GM19239 (cell line): ENCODE measurements around the gene TMEM63B.
A peak's percentile ranks its signal among the peaks of the same experiment; 100 is the strongest.
"Not testable (repeated sequence)": the region's sequence is repeated elsewhere in the genome, so short reads cannot be mapped to it uniquely, and the experiment has no call there.

Source experiments
- DNase-seq: peaks from one replicate; pipeline ENCODE4 v3.0.0; 2011; ENCODE audit warnings: low spot score; ENCODE audit not compliant: insufficient read length
- FAIRE-seq: peaks from 2 replicates; lab custom pipeline; 2011; peaks lifted over from hg19 to GRCh38; lab: Jason Lieb, UNC

Gene TMEM63B

DNA sequence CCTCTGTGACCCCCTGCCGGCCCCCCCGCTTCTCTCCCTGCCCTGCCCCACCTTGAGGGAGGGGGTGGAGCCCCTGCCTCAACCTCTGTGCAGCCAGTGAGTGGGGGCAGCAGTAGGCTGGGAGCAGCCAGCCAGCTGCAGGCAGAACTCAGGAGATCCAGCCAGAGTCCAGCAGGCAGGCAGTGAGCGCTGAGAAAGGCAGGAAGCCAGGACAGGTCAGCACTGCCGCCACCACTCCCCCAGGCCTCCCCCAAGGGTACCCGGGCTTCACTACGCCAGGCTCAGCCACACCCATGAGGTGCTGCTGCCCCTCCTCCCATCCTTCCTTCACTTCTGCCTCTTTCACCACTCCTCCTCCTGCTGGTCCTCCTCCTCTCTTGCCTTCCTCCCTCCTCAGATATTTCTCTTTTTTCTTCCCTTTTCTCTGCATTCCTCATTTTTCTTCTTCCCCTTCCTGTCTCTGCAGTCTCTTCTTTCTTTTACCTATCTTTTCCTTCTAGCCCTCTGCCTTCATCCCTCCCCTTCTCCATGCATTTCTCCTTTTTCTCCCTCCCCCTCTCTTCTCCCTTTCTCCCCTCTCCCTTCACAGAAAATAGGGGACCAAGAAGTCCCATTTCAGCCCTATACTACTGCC lies 11.5 kb downstream of the TMEM63B start:
- no peak for FAIRE-seq
- DNase-seq: no peak

DNA sequence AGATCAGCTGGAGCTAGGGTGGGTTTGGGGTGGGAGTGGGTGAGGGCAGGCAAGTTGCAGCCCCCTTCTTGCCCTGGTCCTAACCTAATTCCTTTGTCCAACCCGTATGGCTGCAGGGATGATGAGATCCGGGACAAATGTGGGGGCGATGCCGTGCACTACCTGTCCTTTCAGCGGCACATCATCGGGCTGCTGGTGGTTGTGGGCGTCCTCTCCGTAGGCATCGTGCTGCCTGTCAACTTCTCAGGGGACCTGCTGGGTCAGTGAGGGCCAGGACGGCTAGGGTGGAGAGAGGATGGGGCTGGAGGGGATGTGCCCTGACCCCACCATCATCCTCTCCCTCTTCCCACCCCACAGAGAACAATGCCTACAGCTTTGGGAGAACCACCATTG lies 12.0 kb downstream of the TMEM63B start:
- FAIRE-seq: no peak
- no peak for DNase-seq

DNA sequence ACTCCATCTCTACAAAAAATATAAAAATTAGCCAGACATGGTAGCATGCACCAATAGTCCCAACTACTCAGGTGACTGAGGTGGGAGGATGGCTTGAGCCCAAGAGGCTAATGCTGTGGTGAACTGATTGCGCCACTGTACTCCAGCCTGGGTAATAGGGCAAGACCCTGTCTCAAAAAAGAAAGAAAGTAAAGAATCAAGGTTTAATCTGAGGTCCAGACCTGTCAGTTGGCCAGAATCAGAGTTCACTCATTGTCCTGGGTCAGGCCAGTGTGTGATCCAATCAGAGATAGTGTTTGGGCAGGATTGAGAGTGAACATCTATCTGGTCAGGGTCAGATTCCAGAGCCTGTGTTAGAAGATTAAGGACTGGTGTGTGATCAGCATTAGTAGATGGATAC lies 15.5 kb downstream of the TMEM63B start:
- no peak for DNase-seq
- no peak for FAIRE-seq

DNA sequence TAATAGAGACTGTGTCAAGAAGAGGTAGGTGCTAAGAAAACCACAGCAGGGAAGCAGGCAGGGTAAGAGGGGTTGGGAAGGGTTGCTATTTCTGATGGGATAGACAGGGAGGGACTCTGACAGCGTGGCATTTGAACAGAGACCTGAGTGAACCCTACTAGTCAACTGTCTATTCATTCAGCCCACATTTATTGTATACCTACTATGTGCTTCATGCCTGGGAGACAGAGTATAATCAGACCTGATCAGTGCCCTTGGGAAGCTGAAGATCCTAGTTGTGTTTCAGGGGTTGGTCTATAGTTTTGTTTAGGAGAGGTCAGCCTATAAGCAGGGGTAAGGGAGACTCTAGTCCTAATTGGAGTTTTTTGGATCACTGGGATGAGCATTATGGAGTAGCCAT lies 16.4 kb downstream of the TMEM63B start:
- FAIRE-seq (no peak), DNase-seq (no peak)

DNA sequence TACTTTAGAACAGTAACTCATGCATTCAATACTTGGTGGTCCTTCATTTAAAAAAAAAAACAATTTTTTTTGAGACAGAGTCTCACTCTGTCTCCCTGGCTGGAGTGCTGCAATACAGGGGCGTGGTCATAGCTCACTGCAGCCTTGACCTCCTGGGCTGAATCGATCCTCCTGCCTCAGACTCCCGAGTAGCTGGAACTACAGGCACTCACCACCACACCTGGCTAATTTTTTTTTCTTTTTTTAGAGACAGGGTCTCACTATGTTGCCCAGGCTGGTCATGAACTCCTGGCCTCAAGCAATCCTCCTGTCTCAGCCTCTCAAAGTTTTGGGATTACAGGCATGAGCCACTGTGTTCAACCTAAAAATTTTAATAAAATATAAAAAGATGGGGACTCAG lies 17.2 kb downstream of the TMEM63B start:
- FAIRE-seq, DNase-seq: not testable (repeated sequence)

DNA sequence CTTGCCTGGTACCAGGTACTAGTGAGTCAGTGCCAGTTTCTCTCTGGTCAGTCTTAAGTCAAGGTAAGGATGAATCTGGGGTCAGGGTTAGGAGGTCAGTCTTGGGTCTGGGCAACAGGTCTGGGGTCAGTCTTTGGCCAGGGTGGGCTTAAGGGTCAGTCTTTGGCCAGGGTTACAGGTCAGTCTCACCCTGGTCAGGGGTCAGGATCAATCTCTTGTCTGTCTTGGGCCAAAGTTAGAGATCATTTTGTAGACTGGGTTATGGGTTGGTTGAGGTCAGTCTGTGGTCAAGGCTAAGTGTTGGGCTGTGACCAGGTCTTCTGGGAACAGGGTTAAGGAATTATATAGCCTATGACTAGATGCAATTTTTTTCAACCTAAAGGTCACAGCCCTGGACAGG lies 18.5 kb downstream of the TMEM63B start:
- no peak for FAIRE-seq
- DNase-seq: no peak

DNA sequence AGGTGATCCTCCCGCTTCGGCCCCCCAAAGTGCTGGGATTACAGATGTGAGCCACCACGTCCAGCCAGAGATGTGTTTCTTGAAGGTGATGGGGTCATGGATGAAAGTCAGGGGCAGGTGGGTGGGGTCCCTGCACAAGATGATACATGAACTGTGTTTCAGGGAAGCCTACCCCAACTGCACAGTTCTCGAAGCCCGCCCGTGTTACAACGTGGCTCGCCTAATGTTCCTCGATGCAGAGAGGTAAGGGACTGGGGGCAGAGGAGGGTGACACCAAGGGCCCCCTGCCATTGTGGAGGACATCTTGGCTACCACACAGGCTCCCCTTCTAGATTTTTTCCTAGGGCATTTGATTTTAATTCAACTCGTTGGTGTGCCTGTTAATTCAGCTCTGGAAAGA lies 19.3 kb downstream of the TMEM63B start:
- no peak for FAIRE-seq
- DNase-seq: no peak

DNA sequence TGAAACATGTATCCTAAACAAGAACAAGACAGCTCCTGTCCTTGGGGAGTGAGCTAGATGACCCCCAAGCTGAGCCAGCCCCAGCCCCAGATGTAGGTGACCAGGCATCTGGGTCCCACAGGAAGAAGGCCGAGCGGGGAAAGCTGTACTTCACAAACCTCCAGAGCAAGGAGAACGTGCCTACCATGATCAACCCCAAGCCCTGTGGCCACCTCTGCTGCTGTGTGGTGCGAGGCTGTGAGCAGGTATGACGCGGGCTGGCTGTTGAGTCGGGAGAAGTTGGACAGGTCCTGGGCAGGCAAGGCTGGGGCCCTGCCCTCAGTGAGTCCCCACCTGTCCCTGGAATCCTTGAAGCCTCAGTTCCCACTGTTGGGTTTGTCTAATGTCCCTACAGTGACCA lies 19.9 kb downstream of the TMEM63B start:
- DNase-seq (no peak), FAIRE-seq (no peak)

DNA sequence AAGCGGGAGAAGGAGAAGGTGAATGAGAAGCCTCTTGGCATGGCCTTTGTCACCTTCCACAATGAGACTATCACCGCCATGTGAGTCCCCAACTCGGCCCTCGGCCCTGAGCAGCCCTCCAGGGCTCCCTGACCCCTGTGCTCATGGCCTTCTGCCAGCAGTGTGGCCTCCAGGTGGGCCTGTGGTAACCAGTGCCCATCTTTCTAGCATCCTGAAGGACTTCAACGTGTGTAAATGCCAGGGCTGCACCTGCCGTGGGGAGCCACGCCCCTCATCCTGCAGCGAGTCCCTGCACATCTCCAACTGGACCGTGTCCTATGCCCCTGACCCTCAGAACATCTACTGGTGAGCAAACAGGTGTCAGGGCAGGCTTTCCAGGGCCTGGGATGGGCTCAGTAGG lies 21.0 kb downstream of the TMEM63B start:
- FAIRE-seq: no peak
- no peak for DNase-seq

DNA sequence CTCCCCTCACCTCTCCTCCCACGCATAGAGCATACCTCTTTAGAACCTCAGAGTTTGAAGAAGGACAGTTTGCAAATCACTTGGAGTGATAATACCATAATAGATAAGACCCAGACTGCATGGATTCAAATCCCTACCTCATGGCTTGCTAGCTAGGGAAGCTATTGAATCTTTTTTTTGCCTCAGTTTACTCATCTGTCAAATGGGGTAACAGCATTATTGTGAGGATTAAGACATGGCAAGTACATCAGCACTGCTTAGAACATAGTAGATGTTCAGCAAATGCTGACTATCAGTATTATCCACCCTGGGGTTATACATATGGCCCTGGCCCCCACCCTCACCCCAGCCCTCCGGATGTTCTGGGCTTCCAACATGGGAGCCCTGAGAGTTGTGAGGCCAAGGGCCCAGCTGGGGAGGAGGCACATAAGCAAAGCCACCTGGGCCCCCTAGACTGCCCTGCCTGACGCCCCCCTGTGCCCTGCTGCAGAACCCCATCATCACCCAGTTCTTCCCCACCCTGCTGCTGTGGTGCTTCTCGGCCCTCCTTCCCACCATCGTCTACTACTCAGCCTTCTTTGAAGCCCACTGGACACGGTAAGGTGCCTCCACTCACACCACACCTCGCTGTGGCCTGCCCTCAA lies 22.1 kb downstream of the TMEM63B start:
- DNase-seq (no peak), FAIRE-seq (no peak)

DNA sequence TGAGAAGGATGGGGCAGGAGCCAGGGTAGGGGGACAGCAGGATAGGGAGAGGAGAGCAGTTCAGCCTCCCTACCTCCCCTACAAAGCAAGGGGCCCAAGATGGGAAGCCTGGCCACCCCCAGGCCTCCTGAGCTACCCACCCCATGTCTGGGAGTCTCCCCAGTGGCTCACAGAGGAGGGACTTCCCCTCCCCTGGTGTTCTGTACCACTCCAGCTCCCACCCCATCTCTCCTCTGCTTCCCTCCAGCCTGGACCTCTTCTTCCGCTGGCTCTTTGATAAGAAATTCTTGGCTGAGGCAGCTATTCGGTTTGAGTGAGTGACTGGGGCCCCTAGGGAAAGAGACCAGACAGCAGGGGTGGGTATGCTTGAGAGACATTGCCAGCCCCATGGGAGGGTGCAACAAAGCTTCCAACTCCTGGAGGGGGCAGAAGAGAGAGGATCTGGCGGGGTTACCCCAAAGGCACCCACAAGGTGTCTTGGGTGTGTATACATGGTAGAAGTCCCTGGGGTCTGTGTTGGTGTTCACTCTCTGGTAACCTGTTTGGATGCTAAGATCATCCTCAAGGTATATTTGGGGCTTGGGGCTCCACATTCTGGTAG lies 23.1 kb downstream of the TMEM63B start:
- FAIRE-seq (no peak), DNase-seq (no peak)

DNA sequence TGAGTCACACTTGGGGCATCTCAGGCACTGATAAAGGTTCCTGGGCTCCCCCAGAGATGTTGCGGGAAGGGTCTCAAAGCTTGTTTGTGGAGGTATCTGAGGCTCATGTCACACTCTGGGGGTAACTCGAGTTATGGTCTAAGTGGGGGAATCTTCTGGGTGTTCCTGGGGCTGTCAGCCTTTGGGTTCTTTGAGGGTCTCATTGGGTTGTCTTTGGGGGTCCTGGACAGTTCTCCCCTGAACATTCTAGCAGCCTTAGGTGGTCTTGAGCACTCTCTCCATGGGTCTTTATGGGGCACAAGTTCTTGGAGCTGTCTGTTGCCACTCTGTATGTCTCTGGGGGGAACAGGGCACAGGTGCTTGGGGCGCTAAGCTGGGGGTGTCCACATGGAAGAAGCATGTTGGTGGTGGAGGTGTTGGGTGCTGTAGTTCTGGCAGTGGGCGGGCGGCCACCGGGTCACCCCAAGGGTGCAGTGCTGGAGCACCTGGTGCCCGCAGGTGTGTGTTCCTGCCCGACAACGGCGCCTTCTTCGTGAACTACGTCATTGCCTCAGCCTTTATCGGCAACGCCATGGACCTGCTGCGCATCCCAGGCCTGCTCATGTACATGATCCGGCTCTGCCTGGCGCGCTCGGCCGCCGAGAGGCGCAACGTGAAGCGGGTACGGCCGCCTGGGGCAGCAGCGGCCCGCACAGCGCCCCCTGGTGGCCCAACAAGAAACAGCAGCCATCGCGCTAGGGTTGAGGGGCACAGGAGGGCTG lies 24.2 kb downstream of the TMEM63B start:
- peak; percentile 88 for FAIRE-seq
- peak; percentile 88 for DNase-seq

DNA sequence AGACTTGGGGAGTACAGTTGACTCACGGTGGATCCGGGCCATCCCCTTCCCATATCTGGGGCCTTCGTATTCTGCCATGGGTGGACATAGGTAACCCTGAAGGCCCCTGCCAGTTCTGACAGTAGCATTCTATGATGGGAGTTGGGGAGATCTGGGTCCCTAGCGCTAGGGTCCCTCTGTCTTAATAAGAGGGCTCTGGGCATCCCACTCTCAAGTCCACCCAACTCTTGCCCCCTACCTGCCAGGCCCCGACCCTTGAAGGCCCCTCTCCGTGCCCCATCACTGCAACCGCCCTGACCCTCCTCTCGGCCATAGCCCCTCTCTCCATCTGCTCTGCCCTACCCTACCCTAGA lies 24.7 kb downstream of the TMEM63B start:
- FAIRE-seq: no peak
- no peak for DNase-seq

DNA sequence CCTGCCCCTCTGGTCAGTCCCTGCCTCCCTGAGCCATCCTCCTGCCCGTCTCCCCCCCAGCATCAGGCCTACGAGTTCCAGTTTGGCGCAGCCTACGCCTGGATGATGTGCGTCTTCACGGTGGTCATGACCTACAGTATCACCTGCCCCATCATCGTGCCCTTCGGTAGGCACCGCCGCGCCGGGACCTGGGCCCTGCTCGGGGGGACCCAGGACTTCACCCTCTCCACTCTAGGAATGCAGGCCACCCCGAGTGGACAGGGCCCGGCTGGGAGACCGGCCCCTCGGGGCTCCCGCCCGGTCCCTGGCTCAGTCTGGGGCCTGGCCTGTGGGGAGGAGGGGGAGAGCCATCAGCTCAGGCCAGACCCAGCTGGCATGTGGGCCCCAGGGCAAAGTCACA lies 25.2 kb downstream of the TMEM63B start:
- no peak for FAIRE-seq
- DNase-seq: no peak

DNA sequence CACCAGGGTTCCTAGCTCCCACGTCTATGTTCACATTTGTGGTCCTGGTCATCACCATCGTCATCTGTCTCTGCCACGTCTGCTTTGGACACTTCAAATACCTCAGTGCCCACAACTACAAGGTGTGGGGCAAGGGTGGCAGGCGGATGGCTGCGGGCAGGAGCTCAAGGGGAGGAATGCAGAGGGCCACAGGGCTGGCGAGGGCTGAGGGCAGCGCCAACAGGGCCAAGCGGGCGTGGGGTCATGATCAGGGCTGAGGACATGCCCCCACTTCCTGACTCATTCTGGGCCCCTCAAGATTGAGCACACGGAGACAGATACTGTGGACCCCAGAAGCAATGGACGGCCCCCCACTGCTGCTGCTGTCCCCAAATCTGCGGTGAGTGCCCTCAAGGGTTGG lies 26.7 kb downstream of the TMEM63B start:
- DNase-seq (no peak), FAIRE-seq (no peak)

DNA sequence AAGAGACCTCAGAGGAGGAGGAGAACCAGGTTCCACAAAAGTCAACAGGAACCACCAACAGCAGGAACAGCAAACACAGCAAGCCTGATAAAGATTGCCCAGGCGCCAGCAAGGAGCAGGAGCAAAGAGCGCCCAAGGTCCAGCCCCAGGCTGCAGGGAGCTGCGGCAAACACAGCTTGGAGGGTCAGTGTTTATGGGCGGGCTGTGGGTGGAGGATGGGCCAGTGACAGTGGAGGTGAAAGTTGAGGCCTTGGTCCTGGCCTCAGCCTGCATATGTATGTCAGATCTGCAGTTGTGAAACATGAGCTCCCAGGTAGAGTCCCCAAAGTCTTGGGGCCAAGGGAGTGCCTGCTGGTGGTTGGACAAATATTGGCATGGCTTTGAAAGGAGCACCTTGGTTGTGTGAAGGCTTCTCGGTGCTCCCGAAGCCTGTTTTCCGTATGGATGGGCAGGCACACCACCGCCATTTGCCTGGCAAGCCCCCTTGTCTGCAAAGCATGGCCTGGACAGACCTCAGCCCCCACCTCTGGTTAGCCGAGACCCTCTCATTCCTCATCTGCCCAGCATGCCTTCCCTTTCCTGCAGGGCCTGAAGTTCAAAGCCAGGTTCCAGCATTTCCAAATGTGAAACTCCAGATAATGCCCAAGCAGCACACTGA lies 29.3 kb downstream of the TMEM63B start:
- FAIRE-seq (no peak), DNase-seq (no peak)

DNA sequence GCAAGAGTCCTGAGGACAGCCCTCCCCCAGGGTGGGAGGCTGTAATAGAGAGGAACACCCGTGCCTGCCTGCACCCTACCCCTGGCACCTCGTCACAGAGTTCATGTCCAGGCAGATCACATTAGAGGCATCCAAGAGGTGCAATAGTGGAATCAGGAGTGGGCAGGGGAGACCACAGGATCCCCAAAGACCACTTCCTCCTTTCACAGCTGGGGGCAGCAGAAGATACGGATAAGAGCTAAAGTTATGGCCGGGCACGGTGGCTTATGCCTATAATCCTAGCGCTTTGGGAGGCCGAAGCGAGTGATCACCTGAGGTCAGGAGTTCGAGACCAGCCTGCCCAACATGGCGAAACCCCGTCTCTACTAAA lies 29.8 kb downstream of the TMEM63B start:
- no peak for FAIRE-seq
- DNase-seq: no peak

DNA sequence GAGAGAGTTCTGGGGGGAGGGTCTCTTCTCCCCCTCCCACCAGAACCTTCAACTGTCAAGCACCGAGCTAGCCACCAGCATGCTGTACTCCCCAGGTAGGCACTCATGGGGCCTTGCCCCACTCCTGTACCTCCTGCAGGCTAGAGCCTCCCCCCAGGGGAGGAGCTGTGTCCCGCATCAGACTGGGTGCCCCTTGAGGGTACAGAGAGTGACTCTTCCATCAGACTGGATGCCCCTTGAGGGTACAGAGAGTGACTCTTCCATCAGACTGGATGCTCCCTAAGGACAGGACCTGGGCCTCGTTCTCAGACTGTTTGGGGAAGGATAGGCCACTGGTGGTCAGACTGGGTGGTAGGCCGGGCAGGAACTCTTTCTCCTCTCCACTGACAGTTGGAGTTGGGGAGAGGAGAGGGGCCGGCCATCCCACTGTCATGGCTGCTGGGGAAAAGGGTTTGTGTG lies 31.4 kb downstream of the TMEM63B start, which contains the start of gene CAPN11:
TSS of gene CAPN11 (plus strand) at position 51 of the 459 bp plus-strand sequence. CDS start at position 80, 29 bp downstream.
- DNase-seq (no peak), FAIRE-seq (no peak)

DNA sequence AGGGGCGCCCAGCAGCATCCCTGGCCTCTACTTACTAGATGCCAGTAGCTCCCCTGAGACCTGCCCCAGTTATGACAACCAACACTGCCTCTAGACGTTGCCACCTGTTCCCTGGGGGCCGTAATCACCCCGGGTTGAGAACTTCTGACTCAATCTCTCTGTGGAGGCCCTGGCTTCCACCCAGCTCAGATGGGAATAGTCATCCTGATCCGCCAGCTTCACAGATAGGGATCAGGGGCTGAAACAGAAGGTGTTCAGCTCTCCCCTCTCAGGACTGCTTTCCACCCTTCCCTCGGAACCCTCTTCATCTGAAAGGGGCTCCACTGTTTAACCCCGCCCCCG lies 34.6 kb downstream of the TMEM63B start:
- DNase-seq: no peak
- FAIRE-seq: no peak

DNA sequence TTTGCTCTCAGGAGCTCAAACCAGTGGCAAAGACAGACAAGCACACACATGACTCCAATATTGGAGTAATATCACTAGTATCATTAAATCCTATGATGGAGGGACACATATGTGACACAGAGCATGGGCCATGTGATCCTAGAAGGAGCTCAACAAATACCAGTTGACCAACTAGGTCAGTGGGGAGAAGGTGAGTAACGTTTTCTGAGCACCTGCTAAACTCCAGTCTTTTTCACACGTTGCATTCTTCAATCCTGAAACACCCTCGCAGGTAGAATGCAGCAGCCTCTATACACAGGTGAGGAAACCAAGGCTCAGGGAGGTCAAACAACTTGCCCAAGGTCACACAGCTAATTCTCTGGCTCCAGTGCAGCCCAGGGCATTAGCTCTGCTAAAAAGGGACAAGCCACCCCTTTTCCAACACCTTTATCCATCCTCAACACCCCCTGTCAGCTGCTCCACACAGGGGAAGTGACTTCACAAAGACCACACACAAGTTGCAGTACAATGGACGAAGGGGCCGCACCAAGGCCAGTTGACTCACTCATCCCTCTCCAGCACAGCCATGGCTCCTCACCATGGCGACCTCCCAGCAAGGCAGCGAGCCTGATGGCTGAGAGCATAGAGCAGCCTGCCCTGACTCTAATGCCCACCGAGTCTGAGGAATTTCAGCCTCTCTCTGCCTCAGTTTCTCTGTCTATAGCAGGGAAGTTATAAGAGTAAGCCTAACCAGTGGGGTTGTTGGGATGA lies 35.7 kb downstream of the TMEM63B start:
- FAIRE-seq (no peak), DNase-seq (no peak)
